Cerebellar nuclear complex (tissue), 1 donor: ENCODE results near the gene SMURF1.

ENCODE experiments used
- DNase-seq, 2 experiments: peaks; one replicate each; lab custom pipeline; 2025; lab: John Stamatoyannopoulos, UW

SMURF1 gene

DNA sequence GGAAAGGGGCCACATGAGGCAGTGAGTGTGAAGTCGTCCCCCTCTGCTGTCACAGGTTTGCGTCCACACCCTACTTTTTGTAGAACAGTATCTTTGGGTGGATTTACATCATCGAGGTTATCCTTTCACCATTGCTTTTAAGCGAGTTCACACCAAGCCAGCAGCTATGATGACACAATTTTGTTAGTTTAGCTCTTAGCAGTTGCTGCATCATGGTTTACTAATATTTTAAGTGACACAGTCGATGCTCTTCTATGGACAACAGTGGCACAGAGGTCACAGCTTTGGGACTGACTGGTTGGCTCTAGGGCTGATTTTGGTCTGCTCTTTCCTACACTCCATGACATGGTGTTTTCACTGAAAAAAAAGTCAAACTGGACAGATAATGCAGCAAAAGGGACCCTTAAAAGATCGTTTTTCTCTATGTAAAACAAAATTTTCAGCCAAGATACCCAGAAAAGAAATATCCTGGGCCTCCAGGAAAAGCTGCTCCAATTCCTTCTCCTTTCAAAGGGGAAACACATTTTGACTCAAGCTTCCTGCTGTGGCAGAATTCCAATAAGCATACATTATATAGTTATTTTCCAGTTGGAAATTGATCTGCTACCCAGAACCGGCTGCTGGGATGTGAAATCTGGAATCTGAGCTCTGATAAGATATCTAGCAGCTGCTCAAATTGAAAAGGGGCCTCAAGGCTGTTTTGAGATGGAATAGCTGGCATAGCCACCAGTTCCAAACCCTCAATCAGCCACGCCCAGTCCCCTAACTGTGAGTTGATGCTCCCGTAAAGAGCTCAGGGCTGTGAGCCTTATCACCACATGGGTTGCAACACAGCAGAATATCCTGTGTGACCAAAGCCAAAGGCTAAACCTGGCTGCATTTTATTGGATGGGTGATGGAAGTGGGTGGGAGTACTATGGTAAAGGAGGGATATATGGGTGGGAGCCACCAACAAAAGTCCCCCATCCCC lies 114.2 kb downstream of the SMURF1 start:
- DNase-seq, result no peak

DNA sequence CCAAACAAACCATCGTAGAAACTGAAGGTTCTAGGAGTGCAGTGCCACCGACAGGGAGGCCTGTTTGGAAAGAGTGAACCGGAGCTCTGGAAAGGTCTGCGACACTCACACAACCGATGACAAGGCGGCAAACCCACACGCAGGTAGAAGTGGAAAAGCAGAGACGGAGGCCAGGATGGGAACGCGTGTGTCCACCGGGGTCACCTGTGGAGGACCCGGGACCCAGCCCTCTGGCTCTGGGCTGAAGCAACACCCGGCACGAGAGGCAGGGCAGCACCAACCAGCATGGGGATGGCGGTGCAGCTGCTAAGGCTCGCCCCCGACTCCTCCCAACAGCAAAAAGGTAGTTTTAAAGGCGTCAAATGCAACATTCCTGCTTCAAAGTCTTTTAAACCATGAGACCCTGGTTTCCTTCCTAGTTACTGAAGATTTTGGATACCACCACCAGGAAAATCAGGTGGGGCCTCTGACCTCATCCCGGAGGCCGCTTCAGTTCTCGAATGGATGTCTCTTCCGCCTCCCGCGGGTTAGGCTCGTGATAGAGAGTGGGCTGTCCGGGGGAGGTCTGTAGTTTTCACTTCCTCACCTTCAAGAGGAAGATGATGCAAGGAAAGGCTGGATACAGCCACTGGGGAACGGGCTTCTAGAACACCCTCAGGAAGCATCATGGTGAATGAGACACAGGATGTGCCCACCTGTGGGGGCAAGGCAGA lies 115.5 kb downstream of the SMURF1 start:
- DNase-seq, result no peak

DNA sequence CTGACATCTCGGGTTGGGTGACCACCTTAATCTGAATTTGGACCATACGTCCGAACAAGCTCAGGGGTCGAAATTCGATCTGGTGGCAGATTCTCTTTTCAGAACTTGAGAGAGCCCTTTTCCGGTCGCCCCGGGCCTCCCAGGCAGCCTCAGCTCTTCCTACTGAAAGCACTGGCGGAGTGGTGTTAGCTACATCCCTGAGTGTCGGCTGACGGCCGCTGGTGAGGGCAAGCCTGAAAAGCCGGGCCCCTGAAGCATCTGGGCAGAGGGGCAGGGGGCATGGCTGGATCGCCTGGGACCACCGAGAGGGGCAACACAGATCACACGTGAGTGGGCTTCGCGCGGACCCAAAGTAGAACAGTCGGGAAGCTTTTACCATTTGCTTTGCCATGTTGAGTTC lies 116.1 kb downstream of the SMURF1 start:
- no peak for DNase-seq

DNA sequence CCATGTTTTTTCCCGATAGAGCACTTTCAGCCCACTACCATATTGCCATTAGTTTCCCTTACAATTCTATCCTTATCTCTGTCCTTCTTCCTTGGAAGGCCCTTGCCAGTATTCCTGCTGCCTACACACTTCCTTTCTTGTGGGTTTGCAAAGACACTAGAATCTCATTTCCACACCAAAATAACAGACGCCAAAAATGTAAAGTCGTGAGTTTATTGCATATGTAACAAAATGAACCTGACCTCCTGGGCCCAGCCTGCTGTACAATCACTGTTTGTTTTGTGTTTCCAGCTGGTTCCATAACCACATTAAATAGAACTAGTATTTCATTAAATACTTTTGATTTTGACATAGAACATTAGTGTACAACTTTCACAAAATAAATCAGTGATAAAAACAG lies 116.7 kb downstream of the SMURF1 start:
- DNase-seq, result no peak

DNA sequence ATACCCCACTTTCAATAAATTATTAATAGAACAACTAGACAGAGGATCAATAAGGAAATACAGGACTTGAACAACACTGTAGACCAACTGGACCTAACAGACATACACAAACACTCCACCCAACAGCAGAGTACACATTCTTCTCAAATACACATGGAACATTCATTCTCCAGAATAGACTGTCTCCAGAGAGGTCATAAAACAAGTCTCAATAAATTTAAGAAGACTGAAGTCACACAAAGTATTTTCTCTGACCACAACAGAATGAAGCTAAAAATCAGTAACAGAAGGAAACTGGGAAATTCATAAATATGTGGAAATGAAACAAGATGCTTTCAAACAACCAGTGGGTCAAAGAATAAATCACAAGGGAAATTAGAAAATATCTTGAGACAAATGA lies 119.8 kb downstream of the SMURF1 start:
- no peak for DNase-seq

DNA sequence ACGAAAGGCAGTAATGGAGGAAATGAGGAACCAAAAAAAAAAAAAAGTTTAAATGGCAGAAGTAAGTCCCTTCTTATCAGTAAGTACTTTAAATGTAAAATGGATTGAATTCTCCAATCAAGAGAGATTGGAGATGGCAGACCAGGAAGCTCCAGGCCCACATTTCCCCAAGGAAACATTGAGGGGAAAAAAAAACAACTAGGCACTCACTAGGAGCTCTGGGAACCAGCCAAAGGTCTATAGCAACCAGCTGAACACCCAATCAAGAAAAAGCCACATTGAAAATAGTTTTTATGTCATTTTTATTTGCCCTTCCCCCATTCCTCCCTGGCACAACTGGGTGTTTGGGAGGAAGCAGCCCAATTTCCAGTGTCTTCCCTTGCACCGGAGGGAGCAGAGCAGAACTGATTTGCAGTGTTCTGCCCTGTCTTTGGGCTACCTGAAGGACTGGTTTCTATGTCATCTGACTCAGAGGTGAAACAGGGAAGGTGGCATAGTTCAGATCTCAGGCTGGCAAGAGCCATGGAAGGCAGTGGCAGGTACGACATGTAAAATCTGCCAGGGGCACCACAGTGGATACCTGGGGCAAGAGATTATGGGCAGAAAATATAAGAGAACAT lies 121.9 kb downstream of the SMURF1 start:
- no peak for DNase-seq

DNA sequence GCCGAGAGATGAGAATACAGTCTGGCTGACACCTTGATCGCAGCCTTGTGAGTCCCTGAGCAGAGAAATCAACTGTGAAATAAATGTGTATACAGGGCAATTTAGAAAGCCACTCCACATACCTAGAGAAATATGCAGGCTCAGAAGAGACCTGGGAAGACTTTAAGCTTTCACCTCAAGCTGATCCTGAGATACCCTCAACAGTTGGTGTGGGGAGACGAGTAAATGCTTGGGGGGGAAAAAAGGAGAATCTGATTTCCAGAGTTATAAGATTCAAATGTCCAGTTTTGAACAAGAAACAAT lies 123.5 kb downstream of the SMURF1 start:
- DNase-seq, result no peak

DNA sequence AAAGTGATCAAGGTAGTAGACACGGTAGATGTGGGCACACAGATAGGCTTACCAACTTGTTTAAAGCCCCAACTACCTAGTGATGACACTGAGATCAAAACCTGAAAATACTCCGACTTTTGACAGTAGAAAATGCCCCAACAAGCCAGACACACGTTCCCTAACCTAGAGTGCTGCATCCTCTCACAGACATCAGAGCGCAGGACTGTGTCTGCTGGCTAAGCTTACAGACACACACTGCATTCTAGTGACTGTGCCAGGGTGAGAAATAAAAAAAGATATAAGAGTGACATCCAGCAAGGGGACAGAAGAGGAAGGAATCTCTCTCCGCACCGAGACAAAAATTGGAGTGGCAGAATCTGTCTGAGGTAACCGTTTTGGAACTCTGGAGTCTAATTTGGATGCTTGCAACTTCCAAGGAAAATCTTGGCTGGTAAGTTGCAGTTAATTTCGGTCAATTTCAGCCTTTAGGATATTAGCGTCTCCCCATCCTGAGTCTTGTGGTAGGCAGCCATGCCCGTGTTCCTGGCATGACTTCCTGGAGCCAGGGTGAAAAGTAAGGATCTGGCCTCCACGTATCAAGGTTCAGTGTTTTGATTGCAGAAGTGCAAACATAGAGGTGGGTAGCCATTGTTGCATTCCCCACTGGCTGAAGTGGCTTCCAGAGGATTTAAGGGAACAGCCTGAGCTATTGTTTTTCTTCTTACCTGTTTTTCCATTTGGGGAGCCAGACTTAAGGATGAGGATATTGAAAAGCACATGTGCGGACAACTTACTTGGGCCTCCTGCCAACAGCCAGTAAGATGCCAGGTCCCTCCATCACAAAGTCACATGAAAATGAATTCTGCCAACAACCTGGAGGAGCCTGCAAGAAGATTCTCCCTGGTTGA lies 124.1 kb downstream of the SMURF1 start:
- DNase-seq, result no peak

DNA sequence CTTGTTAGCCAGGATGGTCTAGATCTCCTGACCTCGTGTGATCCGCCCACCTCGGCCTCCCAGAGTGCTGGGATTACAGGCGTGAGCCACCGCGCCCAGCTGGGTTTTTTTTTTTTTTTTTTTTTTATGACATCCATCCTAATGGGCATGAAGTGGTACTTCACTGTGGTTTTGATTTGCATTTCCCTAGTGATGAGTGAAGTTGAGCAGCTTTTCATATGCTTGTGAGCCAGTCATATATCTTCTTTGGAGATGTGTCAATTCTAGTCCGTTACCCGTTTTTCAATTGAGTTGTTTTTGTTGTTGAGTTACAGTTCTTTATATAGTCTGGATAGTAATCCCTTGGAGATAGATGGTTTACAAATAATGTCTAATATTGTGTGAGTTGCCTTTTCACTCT lies 127.7 kb downstream of the SMURF1 start:
- no peak for DNase-seq

DNA sequence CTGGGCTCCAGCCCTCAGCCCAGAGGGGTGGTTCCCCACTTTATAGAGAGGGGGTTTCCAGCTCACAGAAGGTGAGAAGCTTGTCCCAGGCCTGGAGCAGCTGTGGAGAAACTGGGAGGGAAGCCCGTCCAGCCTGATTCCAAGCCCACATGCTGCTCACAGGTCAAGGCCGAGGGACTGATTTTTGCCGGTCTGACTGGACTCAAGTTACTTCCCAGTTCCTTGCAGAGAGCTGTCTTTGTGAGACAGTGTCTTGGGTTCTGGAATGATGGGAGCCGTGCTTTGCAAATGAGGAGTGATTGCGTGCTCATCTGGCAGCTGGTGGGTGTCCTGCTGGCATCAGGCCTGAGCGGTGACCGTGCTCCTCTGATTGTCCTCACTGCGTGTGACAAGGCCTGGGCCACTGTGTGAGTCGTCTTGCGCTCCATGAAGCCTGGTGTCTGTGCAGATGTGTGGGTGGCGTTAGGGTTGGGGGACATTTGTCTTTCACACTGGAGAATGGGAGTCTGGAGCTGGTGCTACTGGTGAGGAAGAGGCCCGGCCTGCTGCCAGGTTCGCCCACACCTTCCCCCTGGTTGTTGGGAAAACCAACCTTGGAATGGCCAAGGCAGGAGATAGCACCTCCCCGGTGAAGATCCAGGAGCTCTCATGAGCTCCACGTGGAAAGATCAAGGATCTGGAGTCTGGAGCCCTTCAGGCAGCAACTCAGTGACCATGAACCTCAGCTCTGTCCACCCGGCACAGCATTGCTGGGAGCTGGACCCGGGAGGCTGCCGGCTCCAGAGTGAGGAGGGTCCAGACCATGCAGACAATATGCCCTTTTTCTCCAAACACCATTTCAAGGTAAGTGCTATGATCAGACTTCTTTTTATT lies 129.6 kb downstream of the SMURF1 start:
- DNase-seq, result no peak

DNA sequence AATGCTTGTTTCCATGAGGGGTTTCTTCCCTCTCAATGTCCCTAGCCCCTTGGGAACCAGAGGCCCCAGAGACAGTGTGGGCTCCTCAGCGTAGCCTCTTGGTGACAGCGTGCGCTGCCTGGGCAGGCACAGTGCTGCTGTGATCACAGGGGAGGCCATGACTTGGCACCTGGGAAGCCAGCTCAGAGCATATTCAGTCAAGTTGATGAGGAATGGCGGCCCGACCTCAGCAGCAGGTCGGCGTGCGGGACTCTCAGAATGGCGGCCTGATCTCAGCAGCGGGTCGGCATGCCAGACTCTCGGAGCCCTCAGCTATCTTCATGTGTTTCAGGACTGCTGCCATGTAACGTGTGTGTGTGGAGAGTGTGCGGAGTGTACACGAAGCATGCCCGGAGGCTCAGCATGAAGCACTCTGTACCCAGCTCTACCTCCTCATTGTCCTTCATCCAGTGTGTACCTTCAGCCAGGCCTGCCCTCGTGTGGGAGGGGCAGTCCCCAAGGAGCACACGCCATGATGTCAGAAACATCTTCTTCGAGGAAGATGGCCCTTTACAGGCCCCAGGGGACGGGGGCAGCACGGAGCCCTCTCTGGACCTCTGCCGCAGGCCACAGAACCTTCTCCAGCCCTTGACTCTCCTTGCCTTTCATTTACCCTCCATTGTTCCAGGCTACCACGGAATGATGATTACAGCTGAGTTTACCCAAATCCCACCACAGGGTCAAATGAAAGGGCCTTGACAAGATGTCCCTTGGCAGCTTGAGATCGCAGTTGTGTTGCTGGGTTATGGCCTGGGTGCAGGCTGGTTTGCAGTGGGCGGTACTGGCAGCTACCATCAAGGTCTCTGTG lies 130.4 kb downstream of the SMURF1 start:
- DNase-seq, result no peak

DNA sequence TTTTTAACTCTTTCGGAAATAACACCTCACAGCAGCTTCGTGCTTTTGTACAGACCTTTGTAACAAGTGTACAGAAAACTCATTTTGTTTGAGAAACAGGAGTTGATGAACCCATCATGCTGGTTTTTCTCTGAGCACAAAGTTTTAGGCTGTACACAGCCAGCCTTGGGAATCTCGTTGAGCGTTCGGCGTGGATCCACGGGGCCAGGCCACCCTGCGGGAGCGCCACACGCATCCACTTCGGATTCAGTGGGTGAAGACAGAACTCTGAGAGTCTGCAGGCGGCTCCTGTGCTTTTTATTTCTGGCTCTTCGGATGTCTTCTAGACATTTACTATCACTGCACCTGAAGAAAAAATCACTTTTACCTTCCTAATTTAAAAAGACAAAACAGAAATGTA lies 131.2 kb downstream of the SMURF1 start:
- DNase-seq, result no peak

DNA sequence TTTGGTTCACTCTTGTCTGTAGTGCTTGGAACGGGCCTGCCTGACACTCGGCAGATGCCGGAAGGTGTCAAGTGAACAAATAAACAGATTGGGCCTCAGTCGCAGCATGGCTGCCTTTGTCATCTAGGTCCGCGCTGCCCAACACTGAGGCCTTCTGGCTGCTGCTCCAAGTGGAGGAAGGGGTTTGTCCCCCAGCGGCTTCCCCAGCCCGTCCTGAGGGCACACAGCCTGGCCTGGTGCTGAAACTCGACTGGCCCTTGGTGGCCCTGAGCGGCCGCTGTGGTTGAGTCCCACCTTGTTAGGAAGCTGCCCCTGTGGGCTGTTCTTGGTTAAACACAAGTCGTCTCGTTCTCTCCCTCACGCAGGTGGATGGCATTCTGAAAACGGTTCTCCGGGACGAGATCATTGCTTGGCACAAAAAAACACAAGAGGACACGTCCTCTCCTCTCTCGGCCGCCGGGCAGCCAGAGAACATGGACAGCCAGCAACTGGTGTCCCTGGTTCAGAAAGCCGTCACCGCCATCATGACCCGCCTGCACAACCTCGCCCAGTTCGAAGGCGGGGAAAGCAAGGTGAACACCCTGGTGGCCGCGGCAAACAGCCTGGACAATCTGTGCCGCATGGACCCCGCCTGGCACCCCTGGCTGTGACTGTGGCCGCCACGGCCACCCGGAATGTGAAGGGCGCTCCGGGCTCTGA lies 132.1 kb downstream of the SMURF1 start:
- DNase-seq, result no peak

DNA sequence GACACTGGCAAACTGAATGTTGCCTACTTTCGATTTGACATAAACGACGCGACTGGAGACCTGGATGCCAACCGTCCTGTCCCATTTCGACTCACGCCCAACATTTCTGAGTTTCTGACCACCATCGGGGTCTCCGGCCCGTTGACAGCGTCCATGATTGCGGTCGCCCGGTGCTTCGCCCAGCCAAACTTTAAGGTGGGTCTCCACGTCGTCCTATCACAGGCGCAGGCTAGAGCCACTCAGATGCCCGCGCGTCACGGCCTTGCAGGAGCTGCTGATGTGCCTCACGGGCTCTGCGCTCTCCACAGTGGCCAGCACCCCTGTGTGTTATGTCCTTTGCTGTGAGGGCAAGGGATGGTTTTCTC lies 132.6 kb downstream of the SMURF1 start:
- no peak for DNase-seq

DNA sequence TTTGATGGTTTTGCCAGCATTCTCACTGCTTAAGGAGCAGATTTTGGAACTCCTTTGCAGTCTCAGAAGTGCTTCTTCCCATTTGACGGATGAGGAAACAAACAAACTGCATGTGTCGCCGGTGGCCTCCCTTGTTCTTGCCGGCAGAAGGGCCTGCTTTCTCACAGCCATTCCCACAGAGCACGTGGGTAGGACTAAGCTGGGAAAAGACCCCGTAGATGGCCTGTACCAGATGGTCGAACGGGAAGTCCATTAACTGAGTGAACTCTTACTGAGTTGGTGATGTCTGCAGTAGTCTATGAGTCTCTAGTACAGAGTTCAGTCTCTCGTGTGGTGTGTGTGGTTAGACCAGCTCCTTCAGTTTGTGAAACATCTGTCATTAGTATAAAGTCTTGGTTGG lies 133.6 kb downstream of the SMURF1 start:
- no peak for DNase-seq

DNA sequence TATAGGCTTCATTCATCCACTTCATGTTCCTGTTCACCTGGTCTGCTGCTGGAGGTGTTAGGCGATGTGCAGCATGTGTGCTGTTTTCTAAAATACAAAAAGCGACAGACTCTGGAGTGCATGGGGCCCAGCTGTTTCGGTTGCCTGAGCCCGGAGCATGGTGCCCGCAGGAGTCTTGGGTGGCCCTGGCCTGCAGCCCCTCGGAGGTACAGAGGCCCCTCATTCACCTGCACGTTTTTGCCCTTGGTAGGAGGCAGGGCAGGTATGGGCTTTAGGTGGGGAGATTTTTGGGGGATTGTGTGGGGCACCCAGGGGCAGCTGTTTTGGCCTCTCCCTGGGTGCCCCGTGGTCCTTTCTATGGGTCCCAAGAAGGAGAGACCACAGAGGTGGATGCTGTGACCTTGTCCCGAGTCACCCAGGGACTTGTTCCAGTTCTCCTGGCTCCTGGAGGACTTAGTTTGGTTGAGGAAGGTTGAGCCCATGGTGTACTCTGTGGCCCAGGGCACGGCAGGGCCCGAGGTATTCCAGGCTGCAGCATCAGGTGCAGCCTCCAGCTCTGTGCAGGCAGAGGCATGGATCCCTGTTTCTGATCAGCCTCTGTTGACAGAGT lies 134.9 kb downstream of the SMURF1 start:
- DNase-seq, result no peak

DNA sequence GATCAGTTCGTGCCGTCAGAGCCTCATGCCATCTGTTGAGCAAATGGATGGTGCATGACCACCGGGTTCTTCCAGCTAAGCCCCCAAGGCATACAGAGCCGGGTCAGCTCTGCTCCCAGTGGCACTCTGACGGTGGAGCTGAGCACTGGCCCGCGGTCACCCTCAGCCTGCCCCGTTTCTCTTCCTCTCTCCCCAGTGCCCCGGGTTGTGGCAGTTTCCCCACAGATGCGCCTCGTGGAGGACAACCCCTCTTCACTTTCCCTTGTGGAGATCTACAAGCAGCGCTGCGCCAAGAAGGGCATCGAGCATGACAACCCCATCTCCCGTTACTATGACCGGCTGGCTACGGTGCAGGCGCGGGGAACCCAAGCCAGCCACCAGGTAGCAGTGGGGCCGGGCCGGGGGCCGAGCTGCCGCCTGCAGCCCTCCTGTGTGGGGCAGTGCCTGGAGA lies 135.7 kb downstream of the SMURF1 start:
- no peak for DNase-seq

DNA sequence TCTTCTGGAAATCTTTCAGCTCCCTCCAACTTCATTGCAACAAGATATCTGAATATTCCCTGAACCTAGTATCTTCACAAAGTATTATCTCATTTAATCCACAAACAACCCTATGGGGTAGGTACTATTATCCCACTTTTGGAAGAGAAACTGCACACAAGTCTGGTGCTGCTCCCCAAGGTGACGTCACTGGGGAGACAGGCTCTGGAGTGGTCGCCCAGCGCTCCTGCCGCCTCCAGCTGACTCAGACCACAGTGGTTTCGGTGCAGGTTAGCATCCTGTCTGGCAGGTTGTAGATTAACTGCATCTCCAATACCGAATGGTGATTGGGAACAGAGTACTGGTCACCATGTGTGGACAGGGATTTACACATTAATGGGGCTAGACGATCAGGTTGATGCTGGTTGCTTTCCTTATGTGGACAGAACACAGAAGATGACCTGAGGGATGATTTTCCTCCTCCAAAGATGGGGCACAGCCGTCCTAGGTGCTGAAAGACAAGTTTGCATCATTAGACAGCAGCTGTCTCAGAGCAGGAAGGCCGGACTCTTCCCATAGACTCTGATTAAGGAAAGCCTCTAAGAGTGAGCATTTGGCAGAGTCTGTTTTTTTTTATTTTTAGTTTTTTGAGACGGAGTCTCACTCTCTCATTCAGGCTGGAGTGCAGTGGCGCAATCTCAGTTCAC lies 137.0 kb downstream of the SMURF1 start:
- no peak for DNase-seq
